GM10266 (cell line): ENCODE data around the gene SPATA20.

Experiments used
- DNase-seq: peaks from one replicate; pipeline ENCODE4 v3.0.0; 2012; ENCODE audit errors: extremely low spot score
- TF ChIP-seq, protein P1 (sequence below): IDR thresholded peaks from 2 replicates; pipeline ENCODE4 v1.5.1; 2012; ENCODE audit warnings: mild to moderate bottlenecking, low read depth; ENCODE audit not compliant: control insufficient read depth, insufficient read depth; ENCODE audit errors: missing control alignments

The SPATA20 gene

DNA sequence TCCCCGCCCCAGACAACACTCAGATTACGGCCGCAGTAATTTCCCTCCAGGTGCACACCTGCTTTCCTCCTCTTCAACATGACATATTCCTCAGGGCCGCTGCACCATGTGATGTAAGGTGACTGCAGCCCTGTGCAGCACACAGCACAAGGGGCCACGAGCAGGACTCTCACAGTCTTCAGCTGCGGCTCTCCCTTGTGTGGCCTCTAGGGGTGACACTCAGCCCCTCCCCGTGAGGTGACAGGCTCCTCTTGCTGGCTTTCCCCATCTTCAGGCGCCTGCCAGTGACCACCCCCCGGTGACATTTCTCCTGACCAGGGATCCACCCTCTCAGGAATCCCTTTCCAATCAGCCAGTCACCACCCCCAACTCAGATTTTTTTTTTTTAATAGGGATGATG is 56.4 kb downstream of the SPATA20 start:
- TF ChIP-seq, protein P1, sequence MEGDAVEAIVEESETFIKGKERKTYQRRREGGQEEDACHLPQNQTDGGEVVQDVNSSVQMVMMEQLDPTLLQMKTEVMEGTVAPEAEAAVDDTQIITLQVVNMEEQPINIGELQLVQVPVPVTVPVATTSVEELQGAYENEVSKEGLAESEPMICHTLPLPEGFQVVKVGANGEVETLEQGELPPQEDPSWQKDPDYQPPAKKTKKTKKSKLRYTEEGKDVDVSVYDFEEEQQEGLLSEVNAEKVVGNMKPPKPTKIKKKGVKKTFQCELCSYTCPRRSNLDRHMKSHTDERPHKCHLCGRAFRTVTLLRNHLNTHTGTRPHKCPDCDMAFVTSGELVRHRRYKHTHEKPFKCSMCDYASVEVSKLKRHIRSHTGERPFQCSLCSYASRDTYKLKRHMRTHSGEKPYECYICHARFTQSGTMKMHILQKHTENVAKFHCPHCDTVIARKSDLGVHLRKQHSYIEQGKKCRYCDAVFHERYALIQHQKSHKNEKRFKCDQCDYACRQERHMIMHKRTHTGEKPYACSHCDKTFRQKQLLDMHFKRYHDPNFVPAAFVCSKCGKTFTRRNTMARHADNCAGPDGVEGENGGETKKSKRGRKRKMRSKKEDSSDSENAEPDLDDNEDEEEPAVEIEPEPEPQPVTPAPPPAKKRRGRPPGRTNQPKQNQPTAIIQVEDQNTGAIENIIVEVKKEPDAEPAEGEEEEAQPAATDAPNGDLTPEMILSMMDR = no peak
- DNase-seq = no peak

DNA sequence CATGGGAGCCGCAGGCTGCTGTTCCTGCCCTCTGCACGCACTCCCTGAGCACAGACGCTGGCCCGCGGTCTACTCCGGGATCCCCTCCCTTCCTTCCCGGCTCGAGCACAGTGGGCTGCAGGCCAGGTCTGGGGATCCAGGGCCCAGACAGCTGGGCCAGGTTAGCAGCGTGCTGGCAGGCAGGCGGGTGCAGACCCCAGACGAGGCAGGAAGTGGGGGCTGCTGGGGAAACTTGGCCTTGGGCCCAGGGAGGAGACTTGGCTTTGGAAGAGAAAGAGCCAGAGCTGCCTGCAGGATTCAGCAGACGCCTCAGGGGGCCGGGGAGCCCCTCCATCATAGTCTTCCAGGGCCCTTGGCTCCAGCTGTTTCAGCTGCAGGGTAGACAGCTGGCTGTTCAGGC is 57.5 kb downstream of the SPATA20 start:
- TF ChIP-seq, protein P1 = no peak
- DNase-seq = no peak

GRCh38 chr17:50605429-50605828 is 58.5 kb downstream of the SPATA20 start:
- TF ChIP-seq, protein P1 = no peak
- no peak for DNase-seq
